ENCODE data around the gene DNAAF1.
A peak's percentile ranks its signal among the peaks of the same experiment; 100 is the strongest.
"Not testable (repeated sequence)": the region's sequence is repeated elsewhere in the genome, so short reads cannot be mapped to it uniquely, and the experiment has no call there.

DNAAF1 gene

DNA sequence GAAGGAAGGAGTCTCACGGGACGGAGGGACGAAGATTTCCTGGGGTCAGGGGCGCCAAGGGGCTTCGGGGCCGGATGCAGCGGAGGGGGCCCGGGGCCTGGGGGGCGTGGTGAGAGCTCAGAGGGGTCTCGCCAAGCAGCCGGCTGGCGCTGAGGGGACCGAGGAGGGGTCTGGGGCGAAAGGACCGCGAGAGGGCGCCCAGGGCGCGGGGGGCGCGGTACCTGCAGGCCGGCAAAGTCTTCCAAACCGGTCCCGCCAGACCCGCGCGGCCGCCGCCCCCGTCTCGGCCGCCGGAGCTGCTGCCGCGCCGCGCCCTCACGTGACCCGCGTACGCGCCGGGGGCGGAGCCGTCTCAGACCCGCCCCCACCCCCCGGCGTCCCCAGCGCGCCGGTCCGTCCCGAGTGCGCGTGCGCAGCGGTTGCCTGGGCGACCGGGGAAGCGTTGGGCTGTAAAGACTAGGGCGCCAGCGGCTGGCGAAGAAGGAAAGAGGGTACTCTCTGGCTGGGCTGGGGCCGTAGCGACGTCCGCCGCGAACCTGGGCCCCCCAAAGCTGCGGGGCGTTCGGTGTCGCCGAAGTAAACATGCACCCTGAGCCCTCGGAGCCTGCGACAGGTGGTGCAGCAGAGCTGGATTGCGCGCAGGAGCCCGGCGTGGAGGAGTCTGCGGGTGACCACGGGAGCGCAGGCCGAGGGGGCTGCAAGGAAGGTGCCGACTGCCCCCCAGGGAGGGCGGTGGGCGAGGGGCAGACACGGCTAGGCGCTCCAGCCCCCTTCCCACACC, at the start of gene DNAAF1, which contains the start of gene HSDL1:
DNAAF1 (plus strand) TSS at position 450 of the 781 bp plus-strand sequence; CDS start at position 583, 133 bp downstream.
HSDL1 (minus strand) TSS at position 319 of the 781 bp plus-strand sequence. CDS start 13,856 bp downstream, outside the sequence.
- DNase-seq (ENCODE audit: low read depth, low spot score): peak; percentile 83

DNA sequence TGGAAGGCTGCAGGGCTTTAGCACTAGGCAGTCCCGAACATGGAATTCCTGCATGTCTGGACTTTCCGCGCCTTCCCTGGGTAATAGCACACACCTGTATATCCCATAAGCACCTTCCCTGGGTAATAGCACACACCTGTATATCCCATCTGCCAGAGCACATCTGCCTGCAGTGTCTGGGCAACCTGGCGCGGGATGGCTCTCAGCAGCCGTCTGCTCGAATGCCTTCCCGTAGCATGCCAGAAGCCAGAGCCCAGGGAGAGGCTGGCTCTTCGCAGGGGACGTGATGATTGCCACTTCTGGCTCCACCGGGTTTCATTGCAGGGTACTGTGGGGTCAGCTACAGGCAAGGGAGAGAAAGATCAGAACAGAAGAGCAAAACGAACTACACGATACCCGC, 49.6 kb upstream of the DNAAF1 start:
- no peak for DNase-seq (ENCODE audit: low read depth, low spot score)

DNA sequence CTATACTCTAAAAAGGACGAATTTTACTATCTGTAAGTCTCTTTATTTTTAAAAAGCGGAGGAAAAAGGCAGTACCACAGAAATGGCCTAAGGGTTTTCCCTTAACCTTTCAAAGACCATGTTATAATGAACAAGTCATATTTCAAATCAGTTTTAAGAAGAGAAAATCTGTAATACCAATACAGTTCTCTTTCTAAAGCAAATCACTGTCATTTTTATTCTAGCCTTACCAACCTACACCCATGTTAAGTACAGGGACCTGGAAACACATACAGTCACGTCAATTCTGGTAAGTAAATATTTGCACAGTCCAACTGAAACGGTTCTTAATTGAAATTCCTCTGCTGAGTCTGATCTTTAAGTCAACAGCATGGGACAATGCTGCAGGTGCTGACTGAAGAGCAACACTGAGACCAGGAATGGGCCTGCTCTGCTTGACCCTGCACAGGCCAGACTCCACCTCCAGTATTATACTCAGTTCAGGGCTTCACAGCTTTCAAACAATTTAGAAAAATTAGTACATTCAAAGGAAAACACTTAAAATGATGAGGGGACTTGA, 48.6 kb upstream of the DNAAF1 start:
- no peak for DNase-seq (ENCODE audit: low read depth, low spot score)

DNA sequence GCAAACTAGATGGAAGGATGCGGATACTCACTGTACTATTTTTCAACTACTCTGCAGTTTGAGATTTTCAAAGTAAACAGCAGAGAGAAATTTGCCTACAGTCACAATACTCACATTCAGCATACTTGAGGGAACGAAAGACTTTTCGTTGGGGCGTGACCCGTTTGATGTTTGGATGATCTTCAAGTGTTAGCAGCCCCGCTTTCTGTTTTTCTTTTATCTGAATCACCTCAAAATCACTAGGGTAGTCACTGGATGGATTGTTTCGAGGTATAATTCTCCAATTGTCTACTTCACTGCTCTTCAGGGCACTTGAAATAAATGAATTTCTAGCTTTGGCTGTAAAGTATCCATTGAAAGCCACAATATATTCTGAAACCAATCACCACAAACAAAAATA, 46.2 kb upstream of the DNAAF1 start:
- no peak for DNase-seq (ENCODE audit: low read depth, low spot score)

DNA sequence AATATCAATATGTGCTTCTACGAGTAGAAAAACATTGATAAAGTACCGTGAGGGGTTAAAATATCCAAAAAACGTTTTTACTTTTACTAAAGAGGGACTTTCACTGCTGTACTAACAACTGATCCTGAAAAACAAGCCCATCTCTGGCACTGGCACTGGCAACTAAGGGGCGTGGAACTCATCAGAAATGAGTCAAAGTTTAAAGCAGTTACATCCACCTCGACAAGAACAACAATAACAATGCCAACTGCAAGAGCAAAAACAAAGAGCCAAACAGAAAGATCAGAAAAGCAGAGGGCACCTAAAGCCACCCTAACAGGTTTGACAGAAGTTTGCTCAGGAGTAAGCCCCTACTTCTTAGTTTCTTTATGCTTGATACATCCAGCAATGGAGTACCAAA, 41.4 kb upstream of the DNAAF1 start:
- no peak for DNase-seq (ENCODE audit: low read depth, low spot score)

DNA sequence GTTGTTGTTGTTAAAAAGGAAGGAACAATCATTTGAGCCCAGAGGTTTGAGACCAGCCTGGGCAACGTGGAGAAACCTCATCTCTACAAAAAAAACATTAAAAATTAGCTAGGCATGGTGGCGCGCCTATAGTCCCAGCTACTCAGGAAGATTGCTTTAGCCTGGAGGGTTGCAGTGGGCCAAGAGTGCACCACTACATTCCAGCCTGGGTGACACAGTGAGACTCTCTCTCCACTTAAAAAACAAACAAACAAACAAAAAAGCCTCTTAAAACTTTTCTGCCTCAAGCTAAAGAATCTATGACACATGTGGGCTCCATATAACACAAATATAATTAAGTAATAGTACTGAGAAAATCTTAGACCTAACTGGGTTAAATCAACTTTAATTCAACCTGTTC, 40.9 kb upstream of the DNAAF1 start:
- no peak for DNase-seq (ENCODE audit: low read depth, low spot score)

DNA sequence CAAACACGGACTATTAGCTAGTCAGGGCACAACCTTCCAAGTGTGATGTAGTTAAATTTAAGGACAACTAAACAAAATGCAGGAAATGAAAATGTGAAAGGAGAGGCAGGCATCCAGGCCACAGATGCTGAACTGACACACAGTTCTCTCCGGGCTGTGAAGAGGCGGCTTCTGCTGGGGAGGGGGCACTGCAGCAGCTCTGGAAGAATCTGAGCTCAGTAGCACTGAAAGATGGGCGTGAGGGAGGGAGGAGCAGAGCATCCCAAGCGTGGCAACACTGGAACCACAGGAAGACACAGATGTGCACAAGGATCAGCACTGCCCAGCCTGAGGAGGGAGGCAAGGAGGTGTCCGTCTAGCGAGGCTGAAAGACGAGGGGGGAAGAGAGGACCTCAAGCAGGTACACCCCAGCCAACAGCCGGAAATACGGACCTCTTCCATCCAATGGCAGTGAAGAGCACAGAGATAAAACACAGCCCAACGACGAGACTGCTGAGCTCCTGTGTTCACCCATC, 39.8 kb upstream of the DNAAF1 start:
- DNase-seq (ENCODE audit: low read depth, low spot score): no peak

DNA sequence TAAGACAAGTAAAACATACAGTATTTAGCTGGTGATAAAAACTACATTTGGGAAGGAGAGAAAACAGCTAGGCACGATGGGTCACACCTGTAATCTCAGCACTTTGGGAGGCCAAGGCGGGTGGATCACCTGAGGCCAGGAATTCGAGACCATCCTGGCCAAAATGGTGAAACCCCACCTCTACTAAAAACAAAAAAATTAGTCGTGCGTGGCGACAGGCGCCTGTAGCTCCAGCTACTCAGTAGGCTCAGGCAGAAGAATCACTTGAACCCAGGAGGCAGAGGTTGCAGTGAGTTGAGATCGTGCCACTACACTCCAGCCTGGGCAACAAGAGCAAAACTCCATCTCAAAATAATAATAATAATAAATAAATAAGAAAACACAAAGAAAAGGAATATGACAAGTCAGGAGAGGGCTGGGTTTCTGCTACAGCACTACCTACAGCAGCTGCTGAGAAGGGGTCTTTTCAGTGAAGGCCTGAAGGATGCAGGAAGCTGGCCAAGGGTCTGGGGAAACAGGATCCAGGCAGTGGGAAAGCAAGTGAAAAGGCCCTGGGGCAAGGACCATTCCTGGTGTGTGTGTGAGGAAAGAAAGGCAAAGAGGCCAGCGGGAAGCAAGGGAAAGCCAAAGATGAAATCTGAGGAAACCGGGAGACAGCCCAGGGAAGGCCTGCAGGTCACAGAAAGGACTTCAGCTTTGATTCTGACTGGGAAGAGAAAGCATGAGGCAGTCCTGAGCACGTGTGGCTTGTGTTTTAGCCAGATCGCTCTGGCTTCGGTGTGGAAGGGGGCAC, 39.0 kb upstream of the DNAAF1 start:
- DNase-seq (ENCODE audit: low read depth, low spot score): no peak

DNA sequence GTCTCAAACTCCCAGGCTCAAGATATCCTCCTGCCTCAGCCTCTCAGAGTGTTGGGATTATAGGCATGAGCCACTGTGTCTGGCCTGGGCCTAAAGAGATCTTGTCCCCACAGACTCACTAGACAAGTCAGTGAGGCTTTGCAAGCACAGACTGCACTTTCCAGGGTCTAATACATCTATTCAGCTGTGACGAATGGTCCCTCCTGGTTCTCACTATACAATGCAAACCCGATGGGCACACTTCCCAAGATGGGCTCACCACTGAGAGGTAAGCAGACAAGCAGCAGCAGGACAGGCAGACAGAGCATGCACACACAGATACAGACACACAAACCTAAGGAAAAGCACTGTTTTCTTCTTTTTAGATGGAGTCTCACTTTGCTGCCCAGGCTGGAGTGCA, 37.2 kb upstream of the DNAAF1 start:
- DNase-seq (ENCODE audit: low read depth, low spot score): no peak

DNA sequence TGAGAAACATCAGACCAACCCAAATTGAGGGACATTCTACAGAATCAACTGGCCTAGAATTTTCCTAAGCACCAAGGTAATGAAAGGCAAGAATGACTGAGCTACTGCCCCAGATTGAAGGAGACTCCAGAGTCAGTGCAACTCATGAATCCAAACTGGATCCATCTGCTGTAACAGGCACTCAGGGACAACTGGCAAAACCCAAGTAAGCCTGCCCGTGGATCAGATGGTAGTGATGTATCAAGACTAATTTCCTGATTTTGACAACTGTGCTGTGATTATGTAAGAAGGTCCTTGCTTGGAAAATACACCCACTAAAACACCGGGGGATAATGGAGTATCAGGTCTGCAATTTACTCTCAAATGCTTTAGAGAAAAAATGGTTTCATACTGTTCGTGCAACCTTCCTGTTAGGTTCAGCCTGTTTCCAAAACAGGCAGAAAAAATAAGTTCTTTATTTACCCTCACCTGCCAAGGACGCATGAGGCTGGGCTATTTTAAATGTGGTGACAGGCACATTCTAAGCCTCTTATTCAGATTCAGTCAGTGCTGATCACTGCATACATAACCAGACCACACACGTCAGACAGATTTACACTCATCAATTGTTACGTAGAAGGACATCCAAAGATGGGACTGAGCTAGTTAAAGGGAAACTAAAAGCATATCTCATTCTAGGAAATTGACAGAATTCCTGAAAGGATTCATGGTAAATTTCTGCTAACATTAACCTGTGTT, 35.3 kb upstream of the DNAAF1 start:
- no peak for DNase-seq (ENCODE audit: low read depth, low spot score)

DNA sequence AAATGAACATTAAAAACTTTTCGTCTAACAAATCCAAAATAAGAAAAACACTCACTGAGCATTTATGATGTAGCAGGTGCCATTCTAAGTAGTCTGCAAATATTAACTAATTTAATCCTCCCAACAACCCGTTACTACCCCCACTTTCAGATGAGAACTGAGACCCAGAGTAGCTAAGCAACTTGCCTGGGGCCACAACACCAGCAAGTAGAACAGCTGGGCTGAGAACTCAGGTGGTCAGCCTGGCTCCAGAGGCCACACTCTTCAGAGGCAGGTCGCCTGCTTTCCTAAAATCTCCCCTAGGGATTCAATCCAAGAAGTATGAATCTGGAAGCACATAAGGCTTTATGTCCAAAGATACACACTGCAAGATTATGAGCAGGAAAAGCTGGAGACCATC, 34.6 kb upstream of the DNAAF1 start:
- DNase-seq (ENCODE audit: low read depth, low spot score): no peak

DNA sequence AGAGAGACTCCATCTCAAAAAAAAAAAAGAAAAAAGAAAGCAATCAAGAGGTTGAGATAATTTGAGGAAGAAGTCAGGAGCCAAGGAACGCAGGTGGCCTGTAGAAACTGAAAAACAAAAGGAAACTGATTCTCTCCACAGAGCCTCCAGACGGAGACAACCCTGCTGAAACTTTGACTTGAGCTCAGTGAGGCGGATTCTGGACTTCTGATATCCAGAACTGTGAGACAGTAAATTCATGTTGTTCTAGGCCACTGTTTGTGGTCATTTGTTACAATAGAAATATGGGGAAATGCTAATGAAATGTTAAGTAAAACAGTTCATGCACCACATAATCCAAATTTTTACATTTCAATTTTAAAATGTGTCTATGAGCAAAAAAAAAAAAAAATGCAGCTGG, 33.6 kb upstream of the DNAAF1 start:
- no peak for DNase-seq (ENCODE audit: low read depth, low spot score)

DNA sequence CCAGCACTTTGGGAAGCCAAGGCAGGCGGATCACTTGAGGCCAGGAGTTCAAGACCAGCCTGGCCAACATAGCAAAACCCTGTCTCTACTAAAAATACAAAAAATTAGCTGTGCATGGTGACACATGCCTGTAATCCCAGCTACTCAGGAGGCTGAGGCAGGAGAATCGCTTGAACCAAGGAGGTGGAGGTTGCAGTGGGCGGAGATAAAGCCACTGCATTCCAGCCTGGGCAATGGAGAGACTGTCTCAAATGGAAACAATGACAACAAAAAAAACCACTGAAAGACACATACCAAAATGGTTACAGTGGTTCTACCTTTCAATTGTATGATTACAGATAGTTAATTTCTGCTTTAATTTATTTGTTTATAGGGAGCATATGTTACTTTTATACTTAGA, 33.2 kb upstream of the DNAAF1 start:
- not testable (repeated sequence) for DNase-seq (ENCODE audit: low read depth, low spot score)

DNA sequence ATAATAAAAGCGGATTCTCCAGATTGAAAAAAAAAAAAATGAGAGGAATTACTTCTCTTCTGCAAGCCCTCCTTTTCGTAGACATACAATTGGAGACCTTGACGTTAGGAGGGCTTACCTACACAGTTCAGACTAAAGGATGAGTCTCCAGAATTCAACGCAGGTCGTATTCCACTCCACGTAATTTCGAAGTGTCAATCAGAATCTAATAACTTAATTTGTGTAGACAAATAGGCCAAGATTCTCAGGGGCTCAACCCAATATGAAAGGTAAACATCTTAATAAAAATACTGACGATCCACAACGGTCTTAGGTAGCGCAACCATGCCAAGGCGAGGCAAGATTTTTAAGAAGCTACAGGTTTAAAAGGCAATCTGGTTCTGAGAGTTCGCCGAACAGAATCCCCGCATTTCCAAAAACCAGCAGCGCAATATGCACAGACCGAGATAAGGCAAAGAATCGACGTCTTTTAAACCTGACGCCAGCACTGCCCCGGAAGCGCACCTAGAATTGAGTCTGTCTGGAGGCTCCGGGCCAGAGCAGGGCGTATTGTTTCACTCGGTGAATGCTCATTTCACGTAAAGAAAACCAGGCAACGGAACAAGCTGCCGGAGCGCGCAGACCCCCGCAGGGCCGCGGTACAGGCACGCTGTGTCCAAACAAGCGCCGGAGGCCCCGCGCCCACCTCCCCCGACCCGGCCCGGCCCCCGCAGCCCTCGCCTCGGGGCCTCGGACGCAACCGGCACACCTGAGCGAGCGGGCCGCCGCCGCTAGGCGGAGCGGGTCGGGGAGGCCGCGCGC, 29.0 kb upstream of the DNAAF1 start:
- peak; percentile 8 for DNase-seq (ENCODE audit: low read depth, low spot score)

DNA sequence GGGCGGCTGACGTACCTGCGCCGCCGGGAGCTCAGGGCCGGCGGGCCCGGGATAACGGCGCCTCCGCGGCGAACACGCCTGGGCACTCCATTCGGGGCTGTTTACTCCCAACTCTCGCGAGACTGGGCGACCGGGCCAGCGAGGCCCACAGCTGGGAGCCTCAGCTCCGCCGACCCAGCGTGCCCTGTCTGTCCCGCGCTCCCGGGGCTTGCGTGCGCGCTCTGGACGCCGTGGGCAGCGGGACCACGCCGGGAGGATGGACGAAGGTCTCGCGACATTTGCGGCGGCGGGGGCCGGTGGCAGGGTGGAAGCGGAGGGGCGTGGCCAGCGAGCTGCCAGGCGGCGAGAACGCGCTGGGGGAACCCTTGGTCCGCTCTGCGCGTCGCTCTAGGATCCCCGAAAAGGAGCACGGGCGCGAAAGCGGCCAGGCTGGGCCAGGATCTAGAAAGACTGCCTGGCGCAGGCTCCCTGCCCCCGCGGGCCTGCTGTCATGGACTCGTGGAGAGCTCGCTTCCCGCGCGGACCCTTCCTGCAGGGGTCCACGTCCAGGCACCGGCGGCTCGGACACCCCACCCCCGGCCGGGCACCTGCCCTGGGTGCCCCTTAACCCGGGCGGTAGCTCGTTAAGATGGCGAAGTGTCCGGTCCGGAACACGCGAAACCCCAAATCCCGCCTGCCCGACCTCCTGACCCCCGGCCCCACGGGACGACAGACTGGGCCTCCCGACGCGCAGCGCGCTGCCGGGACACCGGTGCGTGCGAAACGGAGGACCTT, 28.2 kb upstream of the DNAAF1 start, which contains the start of gene MBTPS1:
MBTPS1 (minus strand) TSS at position 223 of the 774 bp plus-strand sequence. CDS start 15,159 bp downstream, outside the sequence.
- DNase-seq (ENCODE audit: low read depth, low spot score): peak; percentile 94

DNA sequence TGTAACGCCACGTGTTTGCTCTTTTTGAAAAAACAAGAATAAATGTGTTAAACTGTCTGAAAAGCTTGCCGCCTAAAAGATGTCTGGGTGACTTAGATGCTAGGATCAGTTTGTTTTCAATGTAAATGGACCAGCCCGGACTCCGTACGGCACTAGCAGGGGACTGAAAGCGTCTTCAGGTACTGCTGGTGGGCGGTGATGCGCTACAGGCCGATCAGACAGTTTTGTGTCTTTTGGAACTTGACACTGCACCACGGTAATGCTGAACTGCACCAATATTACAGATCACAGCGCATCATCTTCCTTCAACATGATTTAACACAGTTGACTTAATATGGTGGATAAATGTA, 27.6 kb upstream of the DNAAF1 start:
- peak; percentile 7 for DNase-seq (ENCODE audit: low read depth, low spot score)

DNA sequence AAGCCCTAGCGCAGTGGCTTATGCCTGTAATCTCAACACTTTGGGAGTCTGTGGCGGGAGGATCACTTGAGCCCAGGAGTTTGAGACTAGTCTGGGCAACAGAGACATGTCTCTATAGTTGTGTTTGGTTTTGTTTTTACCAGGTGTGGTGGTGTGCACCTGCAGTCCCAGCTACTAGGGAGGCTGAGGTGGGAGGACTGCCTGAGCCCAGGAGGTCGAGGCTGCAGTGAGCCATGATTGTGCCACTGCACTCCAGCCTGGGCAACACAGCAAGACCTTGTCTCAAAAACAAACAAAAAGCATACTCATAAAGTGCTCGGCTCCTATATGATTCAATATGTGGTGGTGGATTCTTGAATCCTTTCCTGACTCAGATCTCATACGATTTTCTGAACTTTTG, 26.8 kb upstream of the DNAAF1 start:
- not testable (repeated sequence) for DNase-seq (ENCODE audit: low read depth, low spot score)

DNA sequence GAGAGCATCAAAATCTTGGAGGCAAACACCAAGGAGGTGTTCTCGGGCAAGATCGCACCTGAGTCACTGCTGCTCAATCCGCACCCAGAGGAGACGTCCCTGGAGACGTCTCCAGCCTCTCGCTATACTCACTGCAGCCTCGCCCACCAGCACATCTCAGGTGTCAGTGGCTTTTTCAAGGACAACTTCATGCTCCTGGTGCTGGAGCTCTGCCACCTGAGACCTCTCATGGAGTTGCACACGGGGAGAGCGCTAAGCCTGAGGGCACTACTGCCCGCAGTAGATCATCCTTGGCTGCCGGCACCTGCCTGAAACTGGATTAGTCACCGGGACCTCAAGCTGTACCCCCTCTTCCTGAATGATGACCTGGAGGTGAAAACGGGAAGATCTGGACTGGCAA, 25.7 kb upstream of the DNAAF1 start:
- no peak for DNase-seq (ENCODE audit: low read depth, low spot score)

DNA sequence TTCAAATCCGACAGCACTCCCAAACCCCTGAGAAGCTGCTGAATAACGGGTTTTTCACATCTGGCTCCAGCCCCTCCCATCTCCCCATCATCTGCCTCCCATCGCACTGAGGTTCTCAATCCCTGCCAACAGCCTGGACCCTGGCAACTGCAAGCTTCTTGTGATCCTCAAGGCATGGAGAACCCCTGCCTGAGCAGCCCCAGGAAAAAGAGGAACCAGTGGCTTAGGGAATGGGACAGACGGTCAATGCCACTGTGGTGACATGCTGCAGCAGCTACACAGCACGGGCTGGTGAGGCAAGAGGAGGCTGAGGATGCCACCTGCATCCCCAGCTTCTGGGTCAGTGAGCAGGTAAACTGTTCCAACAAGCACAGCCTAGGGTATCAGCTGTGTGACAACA, 25.1 kb upstream of the DNAAF1 start:
- no peak for DNase-seq (ENCODE audit: low read depth, low spot score)

DNA sequence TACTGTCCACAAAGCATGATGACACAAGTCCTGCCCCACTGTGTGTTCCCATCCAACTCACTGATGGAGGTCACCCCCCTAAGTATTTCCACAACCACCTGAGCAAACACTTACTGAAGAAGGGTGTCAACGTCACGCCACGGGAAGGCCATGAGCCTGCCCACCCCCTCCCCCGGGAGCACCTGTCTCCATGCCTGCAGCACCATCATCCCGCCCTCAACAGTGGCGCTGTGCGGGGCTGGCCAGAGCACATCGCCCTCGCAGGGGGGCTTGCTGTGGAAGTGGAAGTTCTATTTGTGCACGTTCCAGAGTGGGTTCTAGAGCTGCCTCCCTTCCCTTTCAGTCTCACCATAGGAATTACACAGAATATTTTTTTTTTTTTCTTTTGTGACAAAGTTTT, 24.1 kb upstream of the DNAAF1 start:
- DNase-seq (ENCODE audit: low read depth, low spot score): no peak
